Suprapubic skin (tissue), 4 donors: Measurements from ENCODE around the gene MSRB3. TPM values are rescaled to one million over a fixed set of nuclear protein-coding genes. Genes with fewer than 3 reads are reported as not detected.

Experiments used
- DNase-seq, 2 donors: peaks; one replicate each; pipeline ENCODE4 v3.0.0-alpha.2; 2019; ENCODE audit warnings: low spot score in 2 of 2
- H3K27ac ChIP-seq: fragments of 200-600 bp; sonication (generic); one replicate; pipeline ENCODE4 v1.5.1; 2019
- H3K27me3 ChIP-seq: fragments of 200-600 bp; sonication (generic); one replicate; pipeline ENCODE4 v1.5.1; 2019
- H3K36me3 ChIP-seq: fragments of 200-600 bp; sonication (generic); one replicate; pipeline ENCODE4 v1.5.1; 2019
- H3K4me1 ChIP-seq: fragments of 200-600 bp; sonication (generic); one replicate; pipeline ENCODE4 v1.5.1; 2019
- H3K4me3 ChIP-seq: fragments of 200-600 bp; sonication (generic); one replicate; pipeline ENCODE4 v1.5.1; 2019; ENCODE audit warnings: mild to moderate bottlenecking
- H3K9me3 ChIP-seq: fragments of 200-600 bp; sonication (generic); one replicate; pipeline ENCODE4 v1.5.1; 2019
- CTCF ChIP-seq, 2 donors: fragments of 200-600 bp in 1 of 2; fragments of 450-650 bp in 1 of 2; sonication (generic) in 1 of 2; IDR thresholded peaks; one replicate each; pipeline ENCODE4 v1.5.1; 2016 to 2019; ENCODE audit warnings: antibody characterized with exemption in 2 of 2, mild to moderate bottlenecking in 1 of 2, moderate library complexity in 1 of 2
- EP300 ChIP-seq: sonication (generic); formaldehyde crosslinking; IDR thresholded peaks from one replicate; pipeline ENCODE4 v1.6.1; 2017; ENCODE audit warnings: antibody characterized with exemption
- POLR2A ChIP-seq, 2 donors: fragments of 450-650 bp; IDR thresholded peaks; one replicate each; pipeline ENCODE4 v1.6.1; 2017; ENCODE audit warnings: antibody characterized with exemption in 2 of 2, mild to moderate bottlenecking in 2 of 2, moderate library complexity in 2 of 2
- POLR2AphosphoS5 ChIP-seq, 3 donors: sonication (generic); formaldehyde crosslinking; IDR thresholded peaks; one replicate each; pipeline ENCODE4 v1.6.1; 2017; ENCODE audit warnings: antibody characterized with exemption in 3 of 3
- WGBS: methylation state at CpG from one replicate; pipeline ENCODE4 v1.1.5; 2018; 5-methylcytosine and 5-hydroxymethylcytosine counted together
- total RNA-seq, 4 donors: library from RNA; depleted of rRNA; stranded (reverse); fragments of >200 nt; gene quantifications; one replicate each; pipeline ENCODE4 v1.1.0, GENCODE V29; 2016

Gene MSRB3
- total RNA-seq, 4 donors from 2014 or later: 5.2 to 16.9 (median 9.8) TPM

DNA sequence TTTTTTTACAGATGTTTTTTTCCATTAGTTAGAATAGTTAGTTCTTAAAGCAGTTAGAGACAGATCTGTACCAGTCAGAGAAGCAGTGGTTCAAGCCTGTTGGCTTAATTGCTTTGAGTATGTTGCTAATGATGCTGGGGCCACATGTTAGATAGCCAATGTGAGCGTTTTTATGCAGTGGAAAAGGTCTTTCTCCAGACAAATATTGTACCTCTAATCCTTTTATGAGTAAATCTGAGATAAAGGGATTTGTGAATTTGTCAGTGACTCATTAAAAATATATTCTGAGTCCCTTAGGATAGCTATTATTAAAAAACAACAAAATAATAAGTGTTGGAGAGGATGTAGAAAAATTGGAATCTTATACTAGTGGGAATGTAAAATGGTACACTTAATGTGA is 154.2 kb downstream of the MSRB3 start:
- Histone ChIP-seq H3K9me3 (no peaks in the 10 kb centered on the region), H3K36me3 (no peaks in the 10 kb centered on the region), H3K27me3 (no peaks in the 10 kb centered on the region), H3K4me1 (no peaks in the 10 kb centered on the region), H3K4me3 (no peak overlapping the region), H3K27ac (no peak overlapping the region)
- 28% methylated on average over 1 of the region's 1 CpG for WGBS
- TF ChIP-seq EP300 (no peak), CTCF (IDR thresholded peaks at IDR 0.05) (no peak), POLR2A (IDR thresholded peaks at IDR 0.05) (no peak), POLR2AphosphoS5 (IDR thresholded peaks at IDR 0.05) (no peak)
- DNase-seq: no peak

GRCh38 chr12:65434737-65435136 is 156.3 kb downstream of the MSRB3 start:
- no peak for DNase-seq
- Histone ChIP-seq H3K36me3 (no peaks in the 10 kb centered on the region), H3K4me3 (no peak overlapping the region), H3K4me1 (no peaks in the 10 kb centered on the region), H3K27me3 (no peaks in the 10 kb centered on the region), H3K27ac (no peak overlapping the region), H3K9me3 (no peaks in the 10 kb centered on the region)
- 75% methylated on average over 3 of the region's 3 CpGs for WGBS
- TF ChIP-seq POLR2A (IDR thresholded peaks at IDR 0.05): no peak
- no peak for TF ChIP-seq POLR2AphosphoS5 (IDR thresholded peaks at IDR 0.05)
- no peak for TF ChIP-seq EP300
- TF ChIP-seq CTCF (IDR thresholded peaks at IDR 0.05): no peak

DNA sequence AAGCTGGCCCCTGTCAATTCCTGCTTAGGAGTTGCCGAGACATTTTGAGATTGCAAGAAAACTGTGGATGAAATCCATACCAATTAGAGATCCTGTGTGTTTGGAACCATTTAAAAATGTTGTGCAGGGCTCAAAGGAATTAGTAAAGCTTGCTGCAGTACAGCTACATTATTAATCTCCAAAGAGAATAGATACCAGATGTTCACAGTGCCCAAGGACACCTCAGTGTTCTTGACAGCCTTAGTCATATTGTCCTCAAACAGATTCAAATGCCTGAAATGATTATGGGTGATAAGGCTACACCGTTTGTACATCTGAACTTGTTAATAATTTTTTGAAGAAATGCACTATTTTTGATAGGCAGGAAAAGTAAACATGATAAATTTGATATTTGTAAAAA is 164.6 kb downstream of the MSRB3 start:
- no peak for DNase-seq
- no peaks in the 10 kb centered on the region for H3K36me3 ChIP-seq
- H3K4me3 ChIP-seq: no peak overlapping the region
- H3K4me1 ChIP-seq: no peaks in the 10 kb centered on the region
- no peaks in the 10 kb centered on the region for H3K27me3 ChIP-seq
- 53% methylated on average over 2 of the region's 2 CpGs for WGBS
- TF ChIP-seq EP300 (no peak), POLR2A (IDR thresholded peaks at IDR 0.05) (no peak), CTCF (IDR thresholded peaks at IDR 0.05) (no peak)
- no peaks in the 10 kb centered on the region for H3K9me3 ChIP-seq
- H3K27ac ChIP-seq: no peak overlapping the region

GRCh38 chr12:65444996-65445395 is 166.5 kb downstream of the MSRB3 start:
- Histone ChIP-seq H3K4me3 (no peak overlapping the region), H3K36me3 (no peaks in the 10 kb centered on the region), H3K27ac (no peak overlapping the region), H3K9me3 (no peaks in the 10 kb centered on the region), H3K4me1 (no peaks in the 10 kb centered on the region), H3K27me3 (no peaks in the 10 kb centered on the region)
- TF ChIP-seq EP300 (no peak), POLR2AphosphoS5 (IDR thresholded peaks at IDR 0.05) (no peak), POLR2A (IDR thresholded peaks at IDR 0.05) (no peak), CTCF (IDR thresholded peaks at IDR 0.05) (no peak)
- WGBS: 86% methylated on average over 2 of the region's 2 CpGs
- DNase-seq: no peak

DNA sequence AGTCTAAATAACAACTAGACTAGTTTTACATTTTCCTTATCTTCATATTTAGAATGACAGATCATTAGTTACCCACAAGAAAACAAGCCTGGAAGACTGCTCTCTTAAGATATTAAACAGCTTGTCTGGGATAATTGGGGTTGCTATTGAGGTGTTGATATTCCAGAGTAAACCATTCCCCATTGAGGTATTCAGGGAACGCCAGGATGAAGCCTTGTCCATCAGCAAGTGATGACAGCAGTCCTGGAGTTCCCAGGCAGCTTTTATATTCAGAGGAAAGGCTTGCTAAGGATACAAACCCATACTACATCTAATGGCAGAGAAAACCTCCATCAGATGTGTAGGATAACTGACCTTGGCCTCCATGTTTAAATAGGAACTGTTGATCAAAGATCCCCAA is 168.4 kb downstream of the MSRB3 start:
- DNase-seq: no peak
- TF ChIP-seq EP300: no peak
- TF ChIP-seq CTCF (IDR thresholded peaks at IDR 0.05): no peak
- TF ChIP-seq POLR2A (IDR thresholded peaks at IDR 0.05): no peak
- no peak for TF ChIP-seq POLR2AphosphoS5 (IDR thresholded peaks at IDR 0.05)
- Histone ChIP-seq H3K27me3 (no peaks in the 10 kb centered on the region), H3K27ac (no peak overlapping the region), H3K36me3 (no peaks in the 10 kb centered on the region), H3K4me1 (no peaks in the 10 kb centered on the region), H3K9me3 (no peaks in the 10 kb centered on the region), H3K4me3 (no peak overlapping the region)
- 95% methylated on average over 1 of the region's 1 CpG for WGBS
